ENCODE measurements around the gene PRPF40B. TPM values are rescaled to one million over a fixed set of nuclear protein-coding genes. Genes with fewer than 3 reads are reported as not detected.

The PRPF40B gene
- total and polyA plus RNA-seq, 2 donors from 2014 or later: 20.1 to 33.3 TPM

- Histone ChIP-seq H3K27me3 (ENCODE audit: control insufficient read depth, insufficient read depth, low read length) (no peaks in the 10 kb centered on the region), H3K4me1 (ENCODE audit: control insufficient read depth in 2 of 3, insufficient read depth in 2 of 3, low read depth in 1 of 3, low read length in 3 of 3) (peaks cover 2 to 23% (median 3%) of the 10 kb centered on the region in 3 donors), H3K9ac (ENCODE audit: low read length in 3 of 3) (peak overlapping the region in 1 of 3 donors; percentile 24), H3K4me3 (ENCODE audit: low read length in 3 of 3) (no peak overlapping the region), H3K9me3 (ENCODE audit: control insufficient read depth in 2 of 3, insufficient read depth in 1 of 3, low read length in 3 of 3) (no peaks in the 10 kb centered on the region), H3K27ac (ENCODE audit: low read depth in 2 of 2, low read length in 2 of 2) (no peak overlapping the region), H3K36me3 (ENCODE audit: control insufficient read depth in 2 of 3, insufficient read depth in 3 of 3, low read length in 3 of 3) (peaks cover 2 to 17% (median 14%) of the 10 kb centered on the region in 3 donors)
- FAIRE-seq: no peak
- peak in 1 of 5 donors; percentile 38 for DNase-seq
- no peak for TF ChIP-seq CTCF (IDR thresholded peaks at IDR 0.05; ENCODE audit: borderline replicate concordance, extremely low read depth, insufficient read depth)
- intact Hi-C loops (cut with DNase I): no loop called here
Observed at GRCh38 chr12:49648712-49649003, 25.3 kb downstream of the PRPF40B start.

- no peak overlapping the region for H3K4me3 ChIP-seq (ENCODE audit: low read length in 3 of 3)
- no peaks in the 10 kb centered on the region for H3K9me3 ChIP-seq (ENCODE audit: control insufficient read depth in 2 of 3, insufficient read depth in 1 of 3, low read length in 3 of 3)
- DNase-seq (peak in 1 of 5 donors; percentile 34), FAIRE-seq (no peak)
- TF ChIP-seq CTCF (IDR thresholded peaks at IDR 0.05; ENCODE audit: borderline replicate concordance, extremely low read depth, insufficient read depth): no peak
- H3K27me3 ChIP-seq (ENCODE audit: control insufficient read depth, insufficient read depth, low read length): no peaks in the 10 kb centered on the region
- H3K4me1 ChIP-seq (ENCODE audit: control insufficient read depth in 2 of 3, insufficient read depth in 2 of 3, low read depth in 1 of 3, low read length in 3 of 3): peaks cover 2 to 20% (median 3%) of the 10 kb centered on the region in 3 donors
- no peak overlapping the region for H3K27ac ChIP-seq (ENCODE audit: low read depth in 2 of 2, low read length in 2 of 2)
- intact Hi-C loops (cut with DNase I): no loop called here
- H3K36me3 ChIP-seq (ENCODE audit: control insufficient read depth in 2 of 3, insufficient read depth in 3 of 3, low read length in 3 of 3): peaks cover 4 to 23% (median 12%) of the 10 kb centered on the region in 3 donors
- no peak overlapping the region for H3K9ac ChIP-seq (ENCODE audit: low read length in 3 of 3)
Observed at GRCh38 chr12:49649445-49649844, 26.1 kb downstream of the PRPF40B start.

- no peaks in the 10 kb centered on the region for H3K9me3 ChIP-seq (ENCODE audit: control insufficient read depth in 2 of 3, insufficient read depth in 1 of 3, low read length in 3 of 3)
- H3K4me3 ChIP-seq (ENCODE audit: low read length in 3 of 3): no peak overlapping the region
- intact Hi-C loops (cut with DNase I): no loop called here
- H3K27me3 ChIP-seq (ENCODE audit: control insufficient read depth, insufficient read depth, low read length): no peaks in the 10 kb centered on the region
- H3K4me1 ChIP-seq (ENCODE audit: control insufficient read depth in 2 of 3, insufficient read depth in 2 of 3, low read depth in 1 of 3, low read length in 3 of 3): peaks cover 0 to 18% (median 0%) of the 10 kb centered on the region in 3 donors
- no peak for DNase-seq
- FAIRE-seq: no peak
- H3K9ac ChIP-seq (ENCODE audit: low read length in 3 of 3): no peak overlapping the region
- no peak overlapping the region for H3K27ac ChIP-seq (ENCODE audit: low read depth in 2 of 2, low read length in 2 of 2)
- no peak for TF ChIP-seq CTCF (IDR thresholded peaks at IDR 0.05; ENCODE audit: borderline replicate concordance, extremely low read depth, insufficient read depth)
- H3K36me3 ChIP-seq (ENCODE audit: control insufficient read depth in 2 of 3, insufficient read depth in 3 of 3, low read length in 3 of 3): peaks cover 6 to 26% (median 12%) of the 10 kb centered on the region in 3 donors
Observed at GRCh38 chr12:49649892-49650291, 26.5 kb downstream of the PRPF40B start.

DNA sequence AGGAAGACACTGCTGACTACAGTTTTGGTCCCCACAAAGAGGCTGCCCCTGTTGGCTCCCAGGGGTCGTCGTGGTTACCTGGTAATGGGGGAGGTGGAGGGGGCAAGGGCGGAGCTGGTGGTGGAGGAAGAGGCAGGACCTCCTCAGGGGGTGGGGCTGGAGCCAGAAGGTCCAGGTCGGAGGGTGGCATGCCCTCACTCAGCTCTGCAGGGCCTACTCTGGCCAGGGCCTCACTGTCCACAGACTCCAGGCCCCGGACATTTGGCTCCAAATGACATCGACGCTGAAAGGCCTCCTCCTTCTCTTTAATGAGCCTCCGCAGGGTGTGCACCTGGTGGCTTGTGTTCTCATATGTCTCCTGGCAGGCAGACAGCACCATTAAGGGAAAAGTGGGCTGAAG lies 28.5 kb downstream of the PRPF40B start:
- Histone ChIP-seq H3K27ac (ENCODE audit: low read depth in 2 of 2, low read length in 2 of 2) (no peak overlapping the region), H3K27me3 (ENCODE audit: control insufficient read depth, insufficient read depth, low read length) (no peaks in the 10 kb centered on the region), H3K4me3 (ENCODE audit: low read length in 3 of 3) (no peak overlapping the region), H3K36me3 (ENCODE audit: control insufficient read depth in 2 of 3, insufficient read depth in 3 of 3, low read length in 3 of 3) (peaks cover 6 to 21% (median 12%) of the 10 kb centered on the region in 3 donors), H3K9ac (ENCODE audit: low read length in 3 of 3) (no peak overlapping the region), H3K4me1 (ENCODE audit: control insufficient read depth in 2 of 3, insufficient read depth in 2 of 3, low read depth in 1 of 3, low read length in 3 of 3) (peaks cover 0 to 11% (median 0%) of the 10 kb centered on the region in 3 donors), H3K9me3 (ENCODE audit: control insufficient read depth in 2 of 3, insufficient read depth in 1 of 3, low read length in 3 of 3) (no peaks in the 10 kb centered on the region)
- FAIRE-seq: no peak
- intact Hi-C loops (cut with DNase I): no loop called here
- no peak for TF ChIP-seq CTCF (IDR thresholded peaks at IDR 0.05; ENCODE audit: borderline replicate concordance, extremely low read depth, insufficient read depth)
- DNase-seq: peak in 1 of 5 donors; percentile 64

Data from kidney (tissue), 14 donors.